Ovary (tissue), 3 donors: ENCODE data around the gene MKI67.

Experiments used
- CTCF ChIP-seq, 3 donors: fragments of 450-650 bp in 2 of 3; fragments of 200-600 bp in 1 of 3; IDR thresholded peaks; one replicate each; pipeline versions ENCODE4 v1.5.1 to v1.8.0; 2016 to 2022; ENCODE audit warnings: antibody characterized with exemption in 3 of 3, mild to moderate bottlenecking in 1 of 3
- EP300 ChIP-seq: sonication (generic); formaldehyde crosslinking; IDR thresholded peaks from one replicate; pipeline ENCODE4 v1.6.1; 2017; ENCODE audit warnings: antibody characterized with exemption
- POLR2A ChIP-seq: fragments of 450-650 bp; IDR thresholded peaks from one replicate; pipeline ENCODE4 v1.6.1; 2017; ENCODE audit warnings: antibody characterized with exemption, mild to moderate bottlenecking, moderate library complexity
- donor health status: DM: no; HTN: no; CAD: no.

GRCh38 chr10:128098631-128099030 lies 27.6 kb downstream of the MKI67 start:
- TF ChIP-seq CTCF (IDR thresholded peaks at IDR 0.05): no peak
- TF ChIP-seq POLR2A: no peak
- TF ChIP-seq EP300: no peak
